ENCODE measurements around the gene FTO. TPM values are rescaled to one million over a fixed set of nuclear protein-coding genes. Genes with fewer than 3 reads are reported as not detected.

FTO gene
- total RNA-seq, 2 experiments from 2014 or later = 46.3 to 47.2 TPM

- Mint-ChIP-seq H3K27ac (no peak overlapping the region), H3K36me3 (no peaks in the 10 kb centered on the region), H3K27me3 (no peaks in the 10 kb centered on the region), H3K4me1 (peaks cover 10% of the 10 kb centered on the region), H3K4me3 (no peak overlapping the region), H3K9me3 (no peaks in the 10 kb centered on the region)
- no peak for DNase-seq
- POLR2A ChIA-PET = no interaction called here
- ATAC-seq (ENCODE audit: low read depth) = no peak
Measured at GRCh38 chr16:53770641-53771040, 66.7 kb downstream of the FTO start.

DNA sequence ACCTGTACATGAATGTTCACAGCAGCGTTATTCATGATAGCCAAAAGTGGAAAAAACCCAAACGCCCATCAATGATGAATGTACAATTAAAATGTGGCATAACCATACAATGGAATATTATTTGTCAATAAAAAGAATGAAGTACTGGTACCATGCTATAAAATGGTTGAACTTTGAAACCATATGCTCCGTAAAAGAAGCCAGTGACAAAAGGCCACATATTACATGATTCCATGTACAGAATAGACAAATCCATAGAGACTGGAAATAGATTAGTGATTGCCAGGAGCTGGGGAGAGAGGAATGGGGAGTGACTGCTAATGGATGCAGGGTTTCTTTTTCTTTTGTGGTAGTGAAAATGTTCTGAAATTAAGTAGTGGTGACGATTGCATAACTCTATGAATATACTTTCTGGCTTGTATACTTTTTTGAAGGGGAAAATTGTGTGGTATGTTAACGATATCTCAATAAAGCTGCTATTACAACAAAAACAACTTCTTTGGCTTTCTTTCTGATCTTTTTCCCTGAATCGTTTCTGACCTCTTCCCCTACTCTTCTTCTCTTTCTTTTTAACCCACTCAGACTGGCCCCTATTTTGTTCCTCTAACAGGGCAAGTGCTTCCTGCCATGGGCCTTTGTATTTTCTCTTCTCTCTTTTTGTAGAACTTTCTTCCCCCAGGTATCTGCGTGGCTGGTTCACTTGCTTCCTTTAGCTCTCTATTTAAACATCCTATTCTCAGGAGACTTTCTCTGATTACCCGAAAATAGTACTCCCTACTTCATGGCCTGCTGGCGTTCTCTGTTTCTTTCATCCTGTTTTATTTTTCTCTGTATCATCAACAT, 67.9 kb downstream of the FTO start:
- ATAC-seq (ENCODE audit: low read depth) = no peak
- no peak overlapping the region for H3K27ac Mint-ChIP-seq
- DNase-seq = no peak
- POLR2A ChIA-PET = no interaction called here
- H3K27me3 Mint-ChIP-seq = no peaks in the 10 kb centered on the region
- H3K36me3 Mint-ChIP-seq = no peaks in the 10 kb centered on the region
- H3K4me3 Mint-ChIP-seq = no peak overlapping the region
- H3K4me1 Mint-ChIP-seq = peaks cover 10% of the 10 kb centered on the region
- H3K9me3 Mint-ChIP-seq = no peaks in the 10 kb centered on the region

DNA sequence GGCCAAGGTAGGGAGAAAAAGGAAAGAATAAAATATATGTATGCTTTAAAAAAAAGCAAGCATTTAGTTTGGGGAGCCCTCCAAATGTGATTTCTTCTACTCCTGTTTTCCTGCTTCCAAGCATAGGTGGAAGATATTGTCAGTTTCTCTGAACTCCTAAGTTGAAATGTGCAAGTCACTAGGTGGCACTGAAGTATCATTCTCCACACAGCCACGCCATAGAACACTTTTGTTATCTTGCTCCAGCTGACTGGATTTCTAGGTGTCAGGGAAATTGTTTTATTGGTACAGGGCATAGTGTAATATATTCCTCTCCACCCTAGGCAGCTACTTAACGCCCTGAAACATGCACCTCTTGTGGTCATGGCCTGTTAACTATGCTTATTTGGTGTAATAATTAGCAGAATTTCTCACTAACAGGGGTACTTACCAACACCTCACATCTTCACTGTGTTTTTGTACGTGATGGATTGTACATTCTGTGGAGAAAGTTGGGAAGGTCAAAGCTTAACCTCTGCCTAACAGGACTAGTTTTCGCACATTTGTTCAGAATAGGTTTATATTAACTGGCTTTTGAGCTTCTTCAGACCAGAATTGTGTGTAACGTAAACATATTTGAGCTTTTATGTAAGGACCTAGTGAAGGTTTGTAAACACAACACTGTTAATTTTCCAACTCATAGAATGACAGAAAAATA, 69.3 kb downstream of the FTO start:
- peaks cover 7% of the 10 kb centered on the region for H3K4me1 Mint-ChIP-seq
- POLR2A ChIA-PET = no interaction called here
- no peak for ATAC-seq (ENCODE audit: low read depth)

DNA sequence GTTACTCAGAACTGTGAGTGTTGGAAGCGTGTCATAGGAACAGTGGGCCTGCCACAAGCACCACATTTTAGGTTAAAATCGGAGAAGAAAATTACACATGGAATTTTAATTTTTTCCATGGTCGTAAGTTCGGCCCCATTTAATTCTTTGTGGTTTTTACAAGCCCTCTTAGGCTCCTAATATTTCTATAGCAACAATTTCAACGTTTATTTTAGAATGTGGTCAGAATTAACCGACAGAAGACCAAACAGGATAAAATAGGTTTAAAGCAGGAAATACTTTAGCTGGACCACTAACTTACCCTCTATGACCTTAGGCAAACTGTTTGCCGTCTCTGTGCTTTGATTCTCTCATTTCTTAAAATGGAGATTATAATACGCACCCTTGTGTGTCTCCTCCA, 69.9 kb downstream of the FTO start:
- Mint-ChIP-seq H3K27ac (no peak overlapping the region), H3K4me3 (no peak overlapping the region), H3K36me3 (peaks cover 2% of the 10 kb centered on the region), H3K27me3 (no peaks in the 10 kb centered on the region), H3K4me1 (peaks cover 3% of the 10 kb centered on the region), H3K9me3 (no peaks in the 10 kb centered on the region)
- ATAC-seq (ENCODE audit: low read depth) = no peak
- DNase-seq = no peak
- POLR2A ChIA-PET = no interaction called here

More for the DNA sequence above, 69.3 kb downstream of the FTO start:
- no peak for DNase-seq
- no peak overlapping the region for H3K4me3 Mint-ChIP-seq
- no peak overlapping the region for H3K27ac Mint-ChIP-seq
- no peaks in the 10 kb centered on the region for H3K27me3 Mint-ChIP-seq
- H3K36me3 Mint-ChIP-seq = peaks cover 2% of the 10 kb centered on the region
- no peaks in the 10 kb centered on the region for H3K9me3 Mint-ChIP-seq

DNA sequence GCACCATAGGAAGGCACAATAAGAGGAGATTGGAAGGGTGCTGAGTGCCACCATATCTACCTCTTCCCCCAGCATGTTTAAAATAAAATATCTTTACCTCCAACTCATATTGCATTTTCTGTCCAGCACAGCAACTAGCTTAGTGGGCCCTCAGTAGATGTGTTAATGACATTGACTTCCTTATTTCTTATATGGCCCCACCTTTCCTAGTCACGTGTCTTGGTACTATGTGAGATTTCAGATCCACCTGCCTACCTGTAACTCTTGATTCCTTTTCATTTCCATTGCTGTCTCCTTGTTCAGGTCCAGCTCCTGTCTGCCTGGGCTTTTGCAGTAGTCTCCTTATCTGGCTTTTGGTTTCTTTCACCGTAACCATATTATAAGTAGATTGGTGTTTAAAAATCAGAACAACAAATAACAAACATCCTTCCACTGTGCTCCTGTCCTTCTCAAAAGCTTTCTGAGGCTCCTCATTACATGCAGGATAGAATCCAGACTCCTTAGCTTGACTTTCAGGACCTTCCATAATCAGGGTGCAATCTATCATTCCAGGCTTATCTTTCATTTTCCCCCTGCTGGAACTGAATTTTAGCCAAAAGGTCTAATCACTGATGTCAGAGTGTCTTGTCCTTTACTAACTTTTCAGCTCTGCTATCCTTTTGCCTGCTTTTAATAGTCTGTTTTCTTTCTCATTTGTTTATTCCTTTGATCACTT, 71.3 kb downstream of the FTO start:
- Mint-ChIP-seq H3K36me3 (peaks cover 2% of the 10 kb centered on the region), H3K4me3 (no peak overlapping the region), H3K27me3 (no peaks in the 10 kb centered on the region), H3K27ac (no peak overlapping the region), H3K9me3 (no peaks in the 10 kb centered on the region), H3K4me1 (peaks cover 3% of the 10 kb centered on the region)
- DNase-seq = no peak
- ATAC-seq (ENCODE audit: low read depth) = no peak
- POLR2A ChIA-PET = no interaction called here

DNA sequence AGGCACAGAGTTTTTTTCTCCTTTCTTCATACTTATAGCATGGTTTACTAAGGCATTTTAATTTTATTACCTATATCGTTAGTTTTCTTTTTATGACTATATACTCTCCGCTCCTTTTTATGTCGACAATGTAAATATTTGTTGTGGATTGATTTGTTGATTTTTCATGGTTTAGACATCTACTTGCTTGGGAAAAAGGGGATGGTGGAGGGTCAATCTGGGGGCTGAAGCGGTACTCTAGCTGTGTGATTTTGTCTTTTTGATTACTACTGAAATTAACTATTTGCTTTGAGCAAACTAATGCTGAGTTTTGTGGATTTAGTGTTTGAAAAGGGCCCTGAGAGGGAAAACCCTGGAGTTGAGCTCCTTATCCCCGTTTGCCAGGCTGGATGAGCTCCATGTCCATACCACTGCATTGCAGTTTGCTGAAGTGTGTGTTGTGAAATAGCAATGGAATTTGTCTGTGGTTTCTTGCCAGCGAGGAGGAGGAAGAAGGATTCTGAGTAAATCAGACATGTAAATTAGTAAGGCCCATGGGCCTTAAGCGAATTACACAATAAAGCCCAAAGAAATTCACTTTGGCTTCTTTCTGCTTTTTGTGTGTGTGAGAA, 72.0 kb downstream of the FTO start:
- DNase-seq (no peak), ATAC-seq (ENCODE audit: low read depth) (no peak)
- Mint-ChIP-seq H3K27me3 (no peaks in the 10 kb centered on the region), H3K4me1 (peaks cover 3% of the 10 kb centered on the region), H3K27ac (no peak overlapping the region), H3K36me3 (peaks cover 2% of the 10 kb centered on the region), H3K9me3 (no peaks in the 10 kb centered on the region), H3K4me3 (no peak overlapping the region)
- POLR2A ChIA-PET = no interaction called here

DNA sequence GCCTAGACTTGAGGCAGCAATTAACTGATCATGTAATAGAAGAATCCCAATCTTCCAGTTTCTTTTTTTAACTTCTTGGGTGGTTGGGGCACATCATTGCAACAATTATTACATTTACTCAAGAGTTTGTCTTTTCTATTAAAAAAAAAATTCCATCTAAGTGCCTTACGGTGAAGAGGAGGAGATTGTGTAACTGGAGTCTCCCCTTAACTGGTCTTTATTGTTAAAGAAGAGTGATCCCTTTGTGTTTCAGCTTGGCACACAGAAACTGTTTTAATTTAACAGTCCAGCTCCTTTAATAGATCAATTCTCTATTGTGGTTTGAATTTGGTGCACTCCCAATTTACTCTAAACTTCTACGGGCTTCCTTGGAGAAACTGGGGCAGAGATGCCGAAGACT, 75.2 kb downstream of the FTO start:
- H3K27me3 Mint-ChIP-seq = no peaks in the 10 kb centered on the region

GRCh38 chr16:53780051-53780450, 76.1 kb downstream of the FTO start:
- ATAC-seq (ENCODE audit: low read depth) = no peak
- Mint-ChIP-seq H3K36me3 (peaks cover 3% of the 10 kb centered on the region), H3K27ac (no peak overlapping the region), H3K9me3 (no peaks in the 10 kb centered on the region), H3K4me3 (no peak overlapping the region), H3K4me1 (peaks cover 1% of the 10 kb centered on the region), H3K27me3 (no peaks in the 10 kb centered on the region)
- no peak for DNase-seq
- POLR2A ChIA-PET = no interaction called here

More for the DNA sequence above, 75.2 kb downstream of the FTO start:
- Mint-ChIP-seq H3K27ac (no peak overlapping the region), H3K4me3 (no peak overlapping the region), H3K36me3 (peaks cover 3% of the 10 kb centered on the region), H3K4me1 (peaks cover 1% of the 10 kb centered on the region), H3K9me3 (no peaks in the 10 kb centered on the region)
- POLR2A ChIA-PET = no interaction called here
- DNase-seq = no peak
- ATAC-seq (ENCODE audit: low read depth) = no peak

DNA sequence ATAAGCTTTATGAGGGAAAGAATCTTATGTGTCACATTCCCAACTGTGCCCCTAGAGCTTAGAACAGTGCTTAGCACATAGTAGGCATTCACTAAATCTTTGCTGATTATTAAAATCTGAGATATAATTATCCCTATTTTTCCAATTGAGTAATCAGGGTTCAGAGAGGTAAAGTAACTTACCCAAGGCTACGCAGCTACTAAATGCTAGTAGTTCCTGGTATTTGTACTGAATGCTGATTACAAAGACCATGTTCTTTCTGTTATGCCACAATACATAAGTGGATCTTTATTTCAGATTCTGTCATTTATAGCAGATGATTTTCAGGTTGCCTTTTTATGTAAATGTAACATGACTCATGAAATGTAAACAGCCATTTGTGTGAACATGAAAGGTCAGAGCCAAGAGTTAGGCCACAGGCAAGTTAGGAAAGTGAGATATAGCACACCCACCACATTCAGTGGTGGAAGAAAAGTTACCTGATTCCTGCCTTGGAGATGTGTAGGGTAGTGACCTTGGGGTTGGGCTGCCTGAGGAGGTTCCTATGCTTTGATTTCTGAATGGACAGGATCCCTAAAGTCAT, 77.2 kb downstream of the FTO start:
- no peaks in the 10 kb centered on the region for H3K4me1 Mint-ChIP-seq
- H3K9me3 Mint-ChIP-seq = no peaks in the 10 kb centered on the region
- H3K4me3 Mint-ChIP-seq = no peak overlapping the region
- DNase-seq (no peak), ATAC-seq (ENCODE audit: low read depth) (no peak)
- H3K27me3 Mint-ChIP-seq = no peaks in the 10 kb centered on the region
- peaks cover 5% of the 10 kb centered on the region for H3K36me3 Mint-ChIP-seq
- POLR2A ChIA-PET = no interaction called here
- no peak overlapping the region for H3K27ac Mint-ChIP-seq

DNA sequence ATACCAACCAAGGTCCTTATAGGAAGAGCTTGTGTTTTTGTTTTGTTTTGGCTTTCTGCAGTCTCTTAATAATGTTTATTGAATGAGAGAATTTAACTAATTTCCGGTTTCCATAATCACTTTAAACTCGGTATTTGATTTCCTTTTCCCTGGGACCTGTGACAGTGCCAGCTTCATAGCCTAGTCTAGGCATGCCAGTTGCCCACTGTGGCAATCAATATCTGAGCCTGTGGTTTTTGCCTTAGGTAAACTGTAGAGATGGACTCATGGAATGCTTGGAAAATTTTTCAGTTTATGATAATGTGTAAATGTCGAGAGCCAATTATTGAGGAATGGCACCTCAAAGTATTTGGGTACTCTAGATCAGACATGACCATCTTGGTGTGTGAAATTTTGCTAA, 78.2 kb downstream of the FTO start:
- Mint-ChIP-seq H3K4me1 (no peaks in the 10 kb centered on the region), H3K36me3 (peaks cover 4% of the 10 kb centered on the region), H3K27me3 (no peaks in the 10 kb centered on the region), H3K9me3 (no peaks in the 10 kb centered on the region), H3K27ac (no peak overlapping the region), H3K4me3 (no peak overlapping the region)
- no peak for ATAC-seq (ENCODE audit: low read depth)
- no peak for DNase-seq
- POLR2A ChIA-PET = no interaction called here

DNA sequence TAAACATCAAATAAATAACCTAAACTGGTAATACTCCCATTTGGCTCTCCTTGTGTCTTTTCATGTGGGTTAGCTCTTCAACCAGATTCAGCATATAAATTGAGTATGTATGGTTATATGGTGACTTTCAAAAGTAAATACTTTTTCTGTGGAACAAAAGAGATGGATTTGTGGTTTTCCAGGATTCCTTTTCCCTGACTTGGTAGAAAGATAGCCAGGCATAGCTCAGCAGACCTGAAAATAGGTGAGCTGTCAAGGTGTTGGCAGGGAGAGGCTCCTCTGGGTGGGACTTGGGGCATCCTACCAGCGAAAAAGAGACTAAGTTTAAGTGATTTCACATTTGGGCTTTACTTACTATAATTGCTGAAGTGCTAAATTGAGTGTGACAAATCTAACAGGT, 80.3 kb downstream of the FTO start:
- Mint-ChIP-seq H3K36me3 (peaks cover 3% of the 10 kb centered on the region), H3K4me3 (no peak overlapping the region), H3K27ac (no peak overlapping the region), H3K4me1 (no peaks in the 10 kb centered on the region), H3K9me3 (no peaks in the 10 kb centered on the region), H3K27me3 (no peaks in the 10 kb centered on the region)
- ATAC-seq (ENCODE audit: low read depth) = no peak
- DNase-seq = no peak
- POLR2A ChIA-PET = no interaction called here

GRCh38 chr16:53785044-53785443, 81.1 kb downstream of the FTO start:
- POLR2A ChIA-PET = no interaction called here
- no peak overlapping the region for H3K27ac Mint-ChIP-seq
- no peak overlapping the region for H3K4me3 Mint-ChIP-seq
- DNase-seq (no peak), ATAC-seq (ENCODE audit: low read depth) (no peak)
- no peaks in the 10 kb centered on the region for H3K4me1 Mint-ChIP-seq
- no peaks in the 10 kb centered on the region for H3K9me3 Mint-ChIP-seq
- no peaks in the 10 kb centered on the region for H3K27me3 Mint-ChIP-seq
- H3K36me3 Mint-ChIP-seq = peaks cover 3% of the 10 kb centered on the region

DNA sequence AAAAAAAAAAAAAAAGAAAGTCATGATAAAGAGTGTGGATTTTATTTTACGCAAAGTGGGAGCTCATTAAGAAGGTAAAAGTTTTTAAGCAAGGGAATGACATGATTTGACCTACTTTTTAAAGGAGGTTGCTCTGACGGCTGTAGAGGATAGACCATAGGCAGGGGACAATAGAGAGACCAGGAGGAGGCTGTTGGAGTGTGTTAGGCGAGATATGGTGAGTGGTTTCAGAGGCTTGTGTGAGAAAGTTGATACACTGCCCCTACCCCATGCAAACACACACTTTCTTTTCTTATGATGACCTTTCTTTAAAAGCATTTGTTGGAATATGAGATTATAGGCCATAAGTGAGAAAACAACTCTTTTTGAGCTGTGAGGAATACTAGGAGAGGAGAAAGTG, 82.0 kb downstream of the FTO start:
- H3K27ac Mint-ChIP-seq = no peak overlapping the region
- no peaks in the 10 kb centered on the region for H3K4me1 Mint-ChIP-seq
- DNase-seq (no peak), ATAC-seq (ENCODE audit: low read depth) (no peak)
- POLR2A ChIA-PET = no interaction called here
- no peak overlapping the region for H3K4me3 Mint-ChIP-seq
- no peaks in the 10 kb centered on the region for H3K9me3 Mint-ChIP-seq
- H3K36me3 Mint-ChIP-seq = peaks cover 3% of the 10 kb centered on the region
- no peaks in the 10 kb centered on the region for H3K27me3 Mint-ChIP-seq

All from activated naive CD8-positive, alpha-beta T cell treated with anti-CD3 and anti-CD28 coated beads, Interleukin-2, amount 10 ng/mL, durations not matched to agents 7 days and 5 days (primary cell).